Neural crest cell (in vitro differentiated cells): ENCODE results near the gene TRIM5. TPM values are rescaled to one million over a fixed set of nuclear protein-coding genes. Genes with fewer than 3 reads are reported as not detected.

ENCODE experiments used
- DNase-seq: peaks from one replicate; pipeline ENCODE4 v3.0.0; 2021; ENCODE audit warnings: low read depth, mixed read lengths, low spot score
- H3K27ac Mint-ChIP-seq: one replicate; pipeline ENCODE4 v1.8.0; 2021; ENCODE audit warnings: mild to moderate bottlenecking, mixed read lengths; ENCODE audit not compliant: unreplicated experiment
- H3K27me3 Mint-ChIP-seq: 2 replicates; pipeline ENCODE4 v1.8.0; 2021; ENCODE audit warnings: low read depth, mild to moderate bottlenecking, mixed read lengths
- H3K36me3 Mint-ChIP-seq: 2 replicates; pipeline ENCODE4 v1.8.0; 2021; ENCODE audit warnings: low read depth, mild to moderate bottlenecking, mixed read lengths
- H3K4me1 Mint-ChIP-seq: 2 replicates; pipeline ENCODE4 v1.8.0; 2021; ENCODE audit warnings: mixed read lengths
- H3K4me3 Mint-ChIP-seq: one replicate; pipeline ENCODE4 v1.8.0; 2021; ENCODE audit warnings: mild to moderate bottlenecking, mixed read lengths
- H3K9me3 Mint-ChIP-seq: 2 replicates; pipeline ENCODE4 v1.8.0; 2021; ENCODE audit warnings: mixed read lengths
- total RNA-seq: library from RNA; stranded (reverse); gene quantifications from 2 replicates; pipeline ENCODE4 v1.2.1, GENCODE V29; 2021
- TF ChIP-seq, protein P1 (sequence below): fragments of 200-600 bp; sonication (generic); conservative IDR thresholded peaks from 2 replicates; pipeline ENCODE4 v1.5.0; 2021; ENCODE audit warnings: antibody characterized with exemption, mild to moderate bottlenecking

Gene TRIM5
- total RNA-seq, 1 donor from 2014 or later, result 34.0 TPM

DNA sequence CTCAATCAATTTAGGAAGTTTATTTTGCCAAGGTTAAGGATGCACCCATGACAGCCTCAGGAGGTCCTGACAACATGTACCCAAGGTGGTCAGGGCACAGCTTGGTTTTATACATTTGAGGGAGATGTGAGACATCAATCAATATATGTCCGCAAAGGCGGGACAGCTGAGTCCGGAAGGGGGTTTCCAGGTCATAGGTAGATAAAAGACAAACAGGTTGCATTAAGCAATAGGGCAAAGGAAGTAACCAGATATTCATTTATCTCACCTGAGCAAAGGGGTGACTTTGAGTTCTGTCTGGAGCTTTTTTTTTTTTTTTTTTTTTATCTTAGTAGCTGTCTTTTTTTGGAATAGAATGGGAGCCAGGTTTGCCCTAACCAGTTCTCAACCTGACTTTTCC is 62.1 kb downstream of the TRIM5 start:
- Mint-ChIP-seq H3K4me3 (no peak overlapping the region), H3K27me3 (no peaks in the 10 kb centered on the region), H3K36me3 (no peaks in the 10 kb centered on the region), H3K9me3 (peaks cover 5% of the 10 kb centered on the region), H3K4me1 (peaks cover 25% of the 10 kb centered on the region), H3K27ac (no peak overlapping the region)
- DNase-seq, result no peak
- TF ChIP-seq, protein P1, sequence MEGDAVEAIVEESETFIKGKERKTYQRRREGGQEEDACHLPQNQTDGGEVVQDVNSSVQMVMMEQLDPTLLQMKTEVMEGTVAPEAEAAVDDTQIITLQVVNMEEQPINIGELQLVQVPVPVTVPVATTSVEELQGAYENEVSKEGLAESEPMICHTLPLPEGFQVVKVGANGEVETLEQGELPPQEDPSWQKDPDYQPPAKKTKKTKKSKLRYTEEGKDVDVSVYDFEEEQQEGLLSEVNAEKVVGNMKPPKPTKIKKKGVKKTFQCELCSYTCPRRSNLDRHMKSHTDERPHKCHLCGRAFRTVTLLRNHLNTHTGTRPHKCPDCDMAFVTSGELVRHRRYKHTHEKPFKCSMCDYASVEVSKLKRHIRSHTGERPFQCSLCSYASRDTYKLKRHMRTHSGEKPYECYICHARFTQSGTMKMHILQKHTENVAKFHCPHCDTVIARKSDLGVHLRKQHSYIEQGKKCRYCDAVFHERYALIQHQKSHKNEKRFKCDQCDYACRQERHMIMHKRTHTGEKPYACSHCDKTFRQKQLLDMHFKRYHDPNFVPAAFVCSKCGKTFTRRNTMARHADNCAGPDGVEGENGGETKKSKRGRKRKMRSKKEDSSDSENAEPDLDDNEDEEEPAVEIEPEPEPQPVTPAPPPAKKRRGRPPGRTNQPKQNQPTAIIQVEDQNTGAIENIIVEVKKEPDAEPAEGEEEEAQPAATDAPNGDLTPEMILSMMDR, result no peak

DNA sequence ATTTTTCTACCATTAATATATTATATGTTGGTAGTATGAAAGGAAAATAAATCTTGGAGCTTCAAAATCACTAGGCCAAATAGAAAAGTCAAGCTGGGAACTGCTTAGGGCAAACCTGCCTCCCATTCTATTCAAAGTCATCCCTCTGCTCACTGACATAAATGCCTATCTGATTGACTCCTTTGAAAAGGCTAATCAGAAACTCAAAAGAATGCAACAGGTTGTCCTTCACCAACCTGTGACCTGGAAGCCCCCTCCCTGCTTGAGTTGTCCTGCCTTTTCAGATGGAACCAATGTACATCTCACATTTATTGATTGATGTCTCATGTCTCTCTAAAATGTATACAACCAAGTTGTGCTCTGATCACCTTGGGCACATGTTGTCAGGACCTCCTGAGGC is 63.3 kb downstream of the TRIM5 start:
- TF ChIP-seq, protein P1, result no peak
- DNase-seq, result no peak
- H3K27ac Mint-ChIP-seq, result no peak overlapping the region
- H3K4me3 Mint-ChIP-seq, result no peak overlapping the region
- H3K4me1 Mint-ChIP-seq, result peaks cover 25% of the 10 kb centered on the region
- peaks cover 2% of the 10 kb centered on the region for H3K9me3 Mint-ChIP-seq
- no peaks in the 10 kb centered on the region for H3K27me3 Mint-ChIP-seq
- no peaks in the 10 kb centered on the region for H3K36me3 Mint-ChIP-seq

DNA sequence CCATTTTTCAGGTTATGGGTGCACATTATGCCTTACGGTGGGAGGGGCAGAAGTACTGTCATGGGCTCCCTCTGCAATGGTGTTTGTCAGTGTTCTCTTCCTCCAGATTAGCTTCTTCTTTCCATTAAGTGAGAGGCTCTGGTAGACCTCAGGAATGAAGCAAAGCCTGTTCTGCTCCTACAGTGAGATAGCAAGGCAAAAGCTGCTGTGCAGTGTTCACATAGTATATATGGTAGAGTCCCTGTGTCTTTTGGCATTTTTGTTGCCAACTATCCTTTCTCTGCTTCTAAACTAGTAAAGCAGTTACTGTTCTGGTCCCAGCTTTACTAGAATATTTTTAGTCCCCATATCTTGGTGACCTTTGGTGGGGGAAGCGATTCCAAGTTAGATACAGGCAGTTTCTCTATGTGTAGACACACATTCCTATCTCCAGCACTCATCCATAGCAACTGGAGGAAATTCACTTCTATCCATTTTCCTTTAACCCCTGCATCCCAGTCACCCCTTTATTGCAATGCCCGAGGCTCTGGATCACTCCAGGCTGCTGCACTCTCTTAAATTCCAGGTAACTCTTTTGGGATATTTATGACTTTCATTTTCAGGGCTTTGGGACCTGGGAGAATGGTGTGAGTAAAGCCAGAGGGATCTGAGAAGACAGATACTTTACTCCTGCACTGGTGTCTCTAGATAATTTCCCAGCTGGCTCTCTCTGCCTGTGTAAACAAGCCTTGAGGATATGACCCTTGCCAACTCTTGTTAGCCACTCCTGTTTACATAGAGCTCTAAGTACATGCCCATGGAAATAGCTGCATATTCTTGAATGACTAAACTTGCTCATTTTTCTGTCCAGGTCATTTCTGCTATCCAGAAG is 64.0 kb downstream of the TRIM5 start:
- H3K27me3 Mint-ChIP-seq, result no peaks in the 10 kb centered on the region
- no peak overlapping the region for H3K27ac Mint-ChIP-seq
- TF ChIP-seq, protein P1, result no peak
- no peaks in the 10 kb centered on the region for H3K9me3 Mint-ChIP-seq
- no peak overlapping the region for H3K4me3 Mint-ChIP-seq
- peaks cover 20% of the 10 kb centered on the region for H3K4me1 Mint-ChIP-seq
- DNase-seq, result no peak
- no peaks in the 10 kb centered on the region for H3K36me3 Mint-ChIP-seq

DNA sequence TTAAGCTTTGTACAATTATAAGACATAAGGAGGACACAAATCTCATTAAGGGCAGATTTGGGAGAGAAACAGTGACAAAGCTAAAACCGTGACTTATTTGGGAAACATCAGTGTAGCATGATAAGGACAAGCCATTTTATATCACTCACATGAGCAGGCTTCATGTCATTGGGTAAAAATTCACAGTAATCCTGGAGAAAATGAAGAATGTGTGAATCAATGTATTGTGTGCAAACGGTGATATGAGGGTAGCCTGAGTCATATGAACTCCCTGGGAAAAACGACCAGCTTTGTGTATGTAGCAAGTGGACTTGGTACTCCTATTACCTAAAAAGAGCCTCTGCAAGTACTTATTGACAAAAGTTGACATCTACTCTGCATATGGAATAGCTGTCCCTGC is 66.1 kb downstream of the TRIM5 start:
- Mint-ChIP-seq H3K27me3 (no peaks in the 10 kb centered on the region), H3K9me3 (no peaks in the 10 kb centered on the region), H3K4me1 (peaks cover under 1% of the 10 kb centered on the region), H3K4me3 (no peak overlapping the region), H3K36me3 (no peaks in the 10 kb centered on the region), H3K27ac (no peak overlapping the region)
- TF ChIP-seq, protein P1, result no peak
- DNase-seq, result no peak

Other genes with a start within 250 kb of the TRIM5 start
- not detected in 2 replicates for gene OR51I1, start 243.6 kb downstream of the TRIM5 start, total RNA-seq
- not detected in 2 replicates for gene OR51I2, start 235.8 kb downstream of the TRIM5 start, total RNA-seq
- gene OR52D1, start 196.4 kb downstream of the TRIM5 start, total RNA-seq, result not detected in 2 replicates
- gene UBQLN3, start 175.1 kb downstream of the TRIM5 start, total RNA-seq, result not detected in 2 replicates
- gene UBQLNL, start 168.4 kb downstream of the TRIM5 start, total RNA-seq, result 0.09 and 0.20 TPM in 2 replicates
- gene OR52H1, start 136.5 kb downstream of the TRIM5 start, total RNA-seq, result not detected in 2 replicates
- gene OR52B6, start 104.2 kb downstream of the TRIM5 start, total RNA-seq, result not detected in 2 replicates
- gene TRIM6, start 88.4 kb downstream of the TRIM5 start, total RNA-seq, result 11.8 and 13.7 TPM in 2 replicates
- gene TRIM34, start 60.1 kb downstream of the TRIM5 start, total RNA-seq, result 1.1 TPM in 1 of 2 replicates, not detected in the other
- gene TRIM22, start 4.7 kb upstream of the TRIM5 start, total RNA-seq, result 2.2 and 3.1 TPM in 2 replicates
- gene OR56B1, start 51.4 kb upstream of the TRIM5 start, total RNA-seq, result not detected in 2 replicates
- not detected in 2 replicates for gene OR52N4, start 69.2 kb upstream of the TRIM5 start, total RNA-seq
- not detected in 2 replicates for gene OR52N5, start 98.3 kb upstream of the TRIM5 start, total RNA-seq
- not detected in 2 replicates for gene OR52N1, start 106.2 kb upstream of the TRIM5 start, total RNA-seq
- not detected in 2 replicates for gene OR52N2, start 123.8 kb upstream of the TRIM5 start, total RNA-seq
- not detected in 2 replicates for gene OR52E6, start 156.8 kb upstream of the TRIM5 start, total RNA-seq
- not detected in 2 replicates for gene OR52E8, start 172.6 kb upstream of the TRIM5 start, total RNA-seq
- not detected in 2 replicates for gene OR52E4, start 195.6 kb upstream of the TRIM5 start, total RNA-seq
- not detected in 2 replicates for gene OR52E5, start 208.1 kb upstream of the TRIM5 start, total RNA-seq